CD4-positive, alpha-beta T cell (primary cell): ENCODE results near the gene ITSN2. TPM values are rescaled to one million over a fixed set of nuclear protein-coding genes. Genes with fewer than 3 reads are reported as not detected.

Experiments used
- ATAC-seq: fragments of 200-7000 bp; cut with Tn5 transposase; one replicate; pipeline ENCODE4 v1.10.0; 2022; ENCODE audit warnings: mild to moderate bottlenecking; ENCODE audit not compliant: poor library complexity
- CTCF ChIA-PET: fragments of 350-600 bp; sonication (Branson Sonifier 250); formaldehyde crosslinking; loops from one replicate; lab custom pipeline; 2021; ENCODE audit warnings: antibody characterized with exemption, inconsistent platforms; lab: Charles Lee
- POLR2A ChIA-PET: fragments of 350-600 bp; sonication (Branson Sonifier 250); formaldehyde crosslinking; loops from one replicate; lab custom pipeline; 2021; ENCODE audit warnings: antibody characterized with exemption, inconsistent platforms; lab: Charles Lee
- DNase-seq, 14 experiments: peaks; one replicate each; pipeline ENCODE4 v3.0.0-alpha.2; 2013 to 2020; ENCODE audit warnings: mixed read lengths in 2 of 14
- H3K27ac ChIP-seq, 2 donors: one replicate each; pipeline versions ENCODE4 v1.5.1 to v1.7.0; 2013; ENCODE audit warnings: low read length in 2 of 2, low read depth in 1 of 2, mild to moderate bottlenecking in 1 of 2
- H3K27me3 ChIP-seq, 2 experiments: 1 replicate in 1 of 2; 2 replicates in 1 of 2; pipeline versions ENCODE4 v1.6.1 to v1.7.0; 2013; ENCODE audit warnings: low read length in 2 of 2, control low read depth in 1 of 2, mild to moderate bottlenecking in 1 of 2, moderate library complexity in 1 of 2; ENCODE audit not compliant: insufficient read depth in 2 of 2, control insufficient read depth in 1 of 2
- H3K36me3 ChIP-seq: one replicate; pipeline ENCODE4 v1.6.1; 2013; ENCODE audit warnings: low read length, control low read depth; ENCODE audit not compliant: insufficient read depth
- H3K4me1 ChIP-seq: one replicate; pipeline ENCODE4 v1.6.1; 2013; ENCODE audit warnings: low read length, control low read depth; ENCODE audit not compliant: insufficient read depth
- H3K4me3 ChIP-seq: one replicate; pipeline ENCODE4 v1.5.1; 2013; ENCODE audit warnings: mild to moderate bottlenecking, low read length, moderate library complexity
- H3K9me3 ChIP-seq, 2 experiments: 1 replicate in 1 of 2; 2 replicates in 1 of 2; pipeline versions ENCODE4 v1.6.1 to v1.7.0; 2013; ENCODE audit warnings: low read length in 2 of 2, mild to moderate bottlenecking in 2 of 2, control low read depth in 1 of 2, moderate library complexity in 1 of 2; ENCODE audit not compliant: control insufficient read depth in 1 of 2, insufficient read depth in 1 of 2
- H3K27ac Mint-ChIP-seq: one replicate; pipeline ENCODE4 v1.8.0; 2020; ENCODE audit warnings: mixed read lengths
- H3K27me3 Mint-ChIP-seq: one replicate; pipeline ENCODE4 v1.8.0; 2021; ENCODE audit warnings: mixed read lengths
- H3K36me3 Mint-ChIP-seq: one replicate; pipeline ENCODE4 v1.8.0; 2021; ENCODE audit warnings: low read depth, mixed read lengths
- H3K4me1 Mint-ChIP-seq: one replicate; pipeline ENCODE4 v1.8.0; 2021; ENCODE audit warnings: low read depth, mixed read lengths
- H3K4me3 Mint-ChIP-seq: one replicate; pipeline ENCODE4 v1.8.0; 2020; ENCODE audit warnings: mild to moderate bottlenecking, mixed read lengths
- H3K9me3 Mint-ChIP-seq: one replicate; pipeline ENCODE4 v1.8.0; 2020; ENCODE audit warnings: mixed read lengths
- intact Hi-C, 2 experiments: fragments of 100-400 bp; cut with DNase I in 1 of 2; cut with micrococcal nuclease in 1 of 2; formaldehyde crosslinking; loops; one replicate each; pipeline versions ENCODE4 v1.15.1 to v1.9.0; 2023 to 2025; cut with DNase I, micrococcal nuclease
- total RNA-seq, 174 experiments: library from RNA in 2 of 174; stranded (reverse) in 2 of 174; gene quantifications; one replicate each; pipeline ENCODE4 v1.2.3 and lab custom pipeline; 2021 to 2026
- TF ChIP-seq, protein P1 (sequence below): fragments of 200-600 bp; IDR thresholded peaks from one replicate; pipeline ENCODE4 v1.8.0; 2022; ENCODE audit warnings: antibody characterized with exemption, mild to moderate bottlenecking

Gene ITSN2
- total RNA-seq, 2 experiments from 2014 or later = 75.4 to 77.1 TPM

DNA sequence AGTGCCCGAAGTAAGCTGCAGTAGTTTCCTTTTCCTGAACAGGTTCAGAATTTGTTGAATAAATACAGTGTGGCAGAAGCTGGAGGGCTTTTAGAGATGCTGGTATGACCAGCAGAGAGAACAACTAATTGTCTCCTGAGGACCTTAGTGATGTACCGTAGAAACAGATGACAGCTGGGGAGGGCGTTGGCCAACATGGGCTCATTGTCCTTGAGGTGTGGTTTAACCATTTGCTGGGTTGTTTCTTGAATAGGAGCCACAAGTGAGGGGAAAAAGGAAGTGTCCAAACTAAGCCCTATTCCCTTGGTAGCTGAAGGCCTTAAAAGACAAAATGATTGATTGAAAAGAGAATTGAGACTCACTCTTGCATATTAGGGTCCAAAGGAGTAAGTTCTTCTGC is 197.2 kb downstream of the ITSN2 start:
- no peaks in the 10 kb centered on the region for H3K4me1 ChIP-seq
- intact Hi-C loops = no loop called here
- no peak overlapping the region for H3K4me3 Mint-ChIP-seq
- H3K9me3 Mint-ChIP-seq = no peaks in the 10 kb centered on the region
- peaks cover 13% of the 10 kb centered on the region for H3K36me3 Mint-ChIP-seq
- no peak overlapping the region for H3K4me3 ChIP-seq
- ChIA-PET POLR2A (no interaction called here), CTCF (no interaction called here)
- TF ChIP-seq, protein P1, sequence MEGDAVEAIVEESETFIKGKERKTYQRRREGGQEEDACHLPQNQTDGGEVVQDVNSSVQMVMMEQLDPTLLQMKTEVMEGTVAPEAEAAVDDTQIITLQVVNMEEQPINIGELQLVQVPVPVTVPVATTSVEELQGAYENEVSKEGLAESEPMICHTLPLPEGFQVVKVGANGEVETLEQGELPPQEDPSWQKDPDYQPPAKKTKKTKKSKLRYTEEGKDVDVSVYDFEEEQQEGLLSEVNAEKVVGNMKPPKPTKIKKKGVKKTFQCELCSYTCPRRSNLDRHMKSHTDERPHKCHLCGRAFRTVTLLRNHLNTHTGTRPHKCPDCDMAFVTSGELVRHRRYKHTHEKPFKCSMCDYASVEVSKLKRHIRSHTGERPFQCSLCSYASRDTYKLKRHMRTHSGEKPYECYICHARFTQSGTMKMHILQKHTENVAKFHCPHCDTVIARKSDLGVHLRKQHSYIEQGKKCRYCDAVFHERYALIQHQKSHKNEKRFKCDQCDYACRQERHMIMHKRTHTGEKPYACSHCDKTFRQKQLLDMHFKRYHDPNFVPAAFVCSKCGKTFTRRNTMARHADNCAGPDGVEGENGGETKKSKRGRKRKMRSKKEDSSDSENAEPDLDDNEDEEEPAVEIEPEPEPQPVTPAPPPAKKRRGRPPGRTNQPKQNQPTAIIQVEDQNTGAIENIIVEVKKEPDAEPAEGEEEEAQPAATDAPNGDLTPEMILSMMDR = no peak
- H3K4me1 Mint-ChIP-seq = no peaks in the 10 kb centered on the region
- H3K36me3 ChIP-seq = no peaks in the 10 kb centered on the region
- H3K27ac Mint-ChIP-seq = no peak overlapping the region
- no peak overlapping the region for H3K27ac ChIP-seq
- no peaks in the 10 kb centered on the region for H3K27me3 ChIP-seq
- no peak for ATAC-seq
- H3K9me3 ChIP-seq = no peaks in the 10 kb centered on the region
- H3K27me3 Mint-ChIP-seq = no peaks in the 10 kb centered on the region
- DNase-seq = no peak

GRCh38 chr2:24162494-24162893 is 197.8 kb downstream of the ITSN2 start:
- Mint-ChIP-seq H3K4me1 (no peaks in the 10 kb centered on the region), H3K4me3 (no peak overlapping the region), H3K36me3 (peaks cover 12% of the 10 kb centered on the region), H3K27me3 (no peaks in the 10 kb centered on the region), H3K9me3 (no peaks in the 10 kb centered on the region), H3K27ac (no peak overlapping the region)
- Histone ChIP-seq H3K27ac (no peak overlapping the region), H3K9me3 (no peaks in the 10 kb centered on the region), H3K4me3 (no peak overlapping the region), H3K27me3 (no peaks in the 10 kb centered on the region), H3K36me3 (no peaks in the 10 kb centered on the region), H3K4me1 (no peaks in the 10 kb centered on the region)
- intact Hi-C loops = no loop called here
- no peak for DNase-seq
- CTCF ChIA-PET = no interaction called here
- POLR2A ChIA-PET = no interaction called here
- no peak for ATAC-seq
- TF ChIP-seq, protein P1 = no peak

- POLR2A ChIA-PET = interaction anchor here (0.5 kb wide), 1 partner anchor 172 kb away, joined by 4 read pairs; no protein-coding TSS in a partner anchor
- DNase-seq (no peak), ATAC-seq (no peak)
- Histone ChIP-seq H3K27ac (no peak overlapping the region), H3K4me1 (no peaks in the 10 kb centered on the region), H3K27me3 (no peaks in the 10 kb centered on the region), H3K4me3 (no peak overlapping the region), H3K36me3 (no peaks in the 10 kb centered on the region), H3K9me3 (no peaks in the 10 kb centered on the region)
- H3K4me3 Mint-ChIP-seq = no peak overlapping the region
- H3K9me3 Mint-ChIP-seq = no peaks in the 10 kb centered on the region
- H3K36me3 Mint-ChIP-seq = peaks cover 15% of the 10 kb centered on the region
- CTCF ChIA-PET = no interaction called here
- intact Hi-C loops = no loop called here
- no peaks in the 10 kb centered on the region for H3K4me1 Mint-ChIP-seq
- no peaks in the 10 kb centered on the region for H3K27me3 Mint-ChIP-seq
- TF ChIP-seq, protein P1 = no peak
- no peak overlapping the region for H3K27ac Mint-ChIP-seq
Measured at GRCh38 chr2:24160761-24161160, 199.6 kb downstream of the ITSN2 start.
